Stimulated activated CD8-positive, alpha-beta memory T cell treated with anti-CD3 and anti-CD28 coated beads, Interleukin-7, amount 100 ng/mL, for 48 hours (primary cell): Measurements from ENCODE around the gene HACD2.
"Not testable (repeated sequence)": the region's sequence is repeated elsewhere in the genome, so short reads cannot be mapped to it uniquely, and the experiment has no call there.

ENCODE experiments used
- DNase-seq, 2 donors: peaks; one replicate each; pipeline ENCODE4 v3.0.0-alpha.2; 2020; ENCODE audit warnings: low read depth in 1 of 2; ENCODE audit errors: extremely low read depth in 1 of 2

Gene HACD2

DNA sequence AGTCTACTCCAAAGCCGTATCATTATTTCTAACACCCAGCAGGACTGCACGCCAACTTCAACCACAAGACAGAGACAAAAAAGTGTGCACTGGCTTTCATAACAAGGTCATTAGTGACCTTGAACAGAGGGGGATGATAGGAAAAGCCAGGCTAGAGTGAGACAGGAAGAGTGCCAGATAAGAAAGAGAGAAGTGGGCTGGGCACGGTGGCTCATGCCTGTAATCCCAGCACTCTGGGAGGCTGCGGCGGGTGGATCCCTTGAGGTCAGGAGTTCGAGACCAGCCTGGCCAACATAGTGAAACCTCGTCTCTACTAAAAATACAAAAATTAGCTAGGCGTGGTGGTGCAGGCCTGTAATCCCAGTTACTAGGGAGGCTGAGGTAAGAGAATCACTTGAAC, 97.8 kb downstream of the HACD2 start:
- not testable (repeated sequence) for DNase-seq

DNA sequence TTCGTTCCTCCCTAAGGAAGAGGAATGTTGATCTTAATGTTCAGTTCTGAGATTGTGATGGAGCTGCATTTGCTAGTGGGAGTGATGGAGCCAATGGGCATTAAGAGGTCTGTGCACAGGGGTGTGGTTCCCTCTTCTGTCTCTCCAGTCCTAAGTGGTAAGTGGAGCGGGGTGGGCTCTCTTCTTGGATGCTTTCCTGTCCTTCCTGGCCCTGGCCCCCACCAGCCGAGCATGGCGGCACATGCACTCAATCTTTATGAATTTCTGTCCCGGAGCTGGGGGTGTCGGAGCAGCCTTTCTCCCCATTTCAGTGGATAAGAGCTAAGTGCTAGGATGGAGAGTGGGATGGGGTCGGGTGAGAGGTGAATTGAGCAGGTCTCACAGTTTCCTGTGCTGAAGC, 98.4 kb downstream of the HACD2 start:
- no peak for DNase-seq

DNA sequence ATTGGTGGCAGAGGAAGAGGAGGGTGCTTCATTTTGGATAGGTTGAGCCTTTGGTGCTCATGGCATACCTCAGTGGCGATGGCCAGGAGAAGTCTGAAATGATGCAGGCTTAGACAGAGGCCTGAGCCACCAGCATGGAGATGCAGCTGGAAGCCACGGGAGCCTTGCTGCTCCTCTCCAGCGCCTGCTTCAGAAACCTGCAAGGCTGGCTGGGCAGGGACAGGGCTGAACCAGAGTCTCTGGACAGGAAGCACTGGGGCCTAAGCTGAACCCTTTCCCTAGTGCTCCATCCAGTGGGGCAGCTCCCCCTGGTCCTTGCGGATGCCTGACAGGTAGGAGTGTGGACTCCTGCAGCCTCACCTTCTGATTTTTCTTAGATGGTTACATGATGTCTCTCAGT, 99.3 kb downstream of the HACD2 start:
- DNase-seq = no peak

DNA sequence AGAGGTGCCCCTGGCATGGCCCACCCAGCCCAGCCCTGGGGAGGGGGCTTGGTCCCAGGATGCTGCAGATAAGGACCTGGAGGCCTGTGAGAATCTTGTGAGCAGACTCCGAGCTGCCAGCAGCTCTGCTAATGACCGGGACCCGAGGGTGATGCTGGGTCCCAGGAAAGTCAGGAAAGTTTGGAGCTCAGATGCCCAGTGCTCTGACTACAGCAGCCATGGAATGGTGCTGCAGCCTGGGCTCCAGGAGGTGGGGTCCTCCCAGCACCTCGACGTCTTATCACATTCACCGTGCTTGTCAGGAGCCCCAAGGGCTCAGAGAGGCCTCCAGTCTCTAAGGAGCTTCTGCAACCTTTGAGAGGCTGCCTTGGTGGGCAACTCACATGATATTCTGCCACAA, 101.7 kb downstream of the HACD2 start:
- DNase-seq = no peak

- DNase-seq = no peak
Observed at GRCh38 chr3:123481722-123482457, 103.0 kb downstream of the HACD2 start.

GRCh38 chr3:123481071-123481470, 103.8 kb downstream of the HACD2 start:
- no peak for DNase-seq

DNA sequence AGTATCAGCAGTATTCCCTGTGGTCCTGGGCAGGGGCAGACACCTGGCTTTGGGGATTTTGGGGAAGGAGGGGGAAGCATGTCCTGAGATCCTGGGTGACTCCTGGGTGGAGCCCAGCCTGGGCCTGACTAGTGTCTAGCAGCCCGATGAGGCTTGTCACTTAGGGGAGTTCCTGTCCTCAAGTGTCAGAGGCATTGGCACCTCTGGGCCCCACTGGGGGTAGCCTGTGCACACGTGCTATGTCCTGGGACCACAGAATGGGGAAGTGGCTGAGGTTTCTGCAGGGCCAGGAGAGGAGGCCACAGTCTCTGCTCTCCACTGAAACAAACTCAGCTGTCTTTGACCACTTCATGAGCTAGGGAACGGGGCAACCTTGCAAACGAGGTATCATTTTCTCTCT, 104.4 kb downstream of the HACD2 start:
- no peak for DNase-seq

DNA sequence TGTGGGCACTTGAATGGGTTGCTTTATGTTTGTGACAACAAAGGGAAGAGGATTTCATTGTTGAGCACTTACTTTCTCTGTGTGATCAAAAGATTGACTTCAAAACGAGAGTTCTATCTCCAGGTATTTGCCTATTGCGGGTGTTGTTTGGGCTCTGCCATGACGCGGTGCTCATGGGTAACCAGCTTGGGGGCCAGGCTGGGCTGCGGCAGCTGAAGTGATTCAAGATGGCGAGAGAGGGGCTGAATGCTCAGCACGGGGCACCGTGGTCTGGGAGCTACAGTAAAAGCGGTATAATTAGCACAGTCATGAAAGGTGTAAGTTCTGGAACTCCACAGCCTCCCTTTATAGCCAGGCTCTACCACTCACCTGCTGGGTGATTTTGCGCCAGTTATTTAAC, 105.0 kb downstream of the HACD2 start:
- DNase-seq = no peak

- no peak for DNase-seq
Observed at GRCh38 chr3:123478314-123478713, 106.5 kb downstream of the HACD2 start.

DNA sequence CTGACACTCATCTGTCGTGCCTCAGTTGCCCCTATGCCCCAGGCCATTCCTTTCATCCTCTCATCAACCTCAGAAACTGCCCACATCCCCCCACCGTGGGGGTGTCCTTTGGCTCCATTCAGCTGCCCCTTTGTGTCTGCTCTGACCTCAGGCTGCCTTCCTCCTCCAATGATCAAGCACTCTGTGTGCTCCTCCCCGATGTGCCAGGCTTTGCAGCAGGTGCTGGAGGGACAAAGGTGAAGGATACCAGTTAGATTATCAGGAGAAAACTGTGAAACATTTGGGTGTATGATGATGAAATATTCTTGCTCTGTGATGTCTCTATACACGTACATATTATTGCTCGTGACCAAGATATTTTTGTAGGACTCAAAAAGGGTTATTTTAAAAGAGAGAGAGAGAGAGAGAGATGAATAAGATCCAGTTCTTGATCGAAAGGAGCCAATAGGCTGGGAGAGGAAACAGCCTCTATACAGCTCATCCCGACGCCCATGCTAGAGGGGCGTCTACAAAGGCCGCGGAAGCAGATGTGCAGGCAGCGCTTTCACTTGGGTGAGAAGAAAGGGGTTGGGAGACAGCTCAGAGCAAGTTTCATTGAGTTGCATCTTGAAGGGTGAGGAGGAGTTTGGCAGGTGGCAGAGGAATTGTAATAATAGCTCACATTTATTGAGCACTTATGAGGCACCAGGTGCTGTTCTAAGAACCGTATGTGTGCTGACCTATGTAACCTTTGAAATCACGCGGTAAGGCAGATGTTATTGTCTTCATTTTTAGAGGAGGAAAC, 107.7 kb downstream of the HACD2 start:
- no peak for DNase-seq

GRCh38 chr3:123475786-123476185, 109.1 kb downstream of the HACD2 start:
- no peak for DNase-seq

DNA sequence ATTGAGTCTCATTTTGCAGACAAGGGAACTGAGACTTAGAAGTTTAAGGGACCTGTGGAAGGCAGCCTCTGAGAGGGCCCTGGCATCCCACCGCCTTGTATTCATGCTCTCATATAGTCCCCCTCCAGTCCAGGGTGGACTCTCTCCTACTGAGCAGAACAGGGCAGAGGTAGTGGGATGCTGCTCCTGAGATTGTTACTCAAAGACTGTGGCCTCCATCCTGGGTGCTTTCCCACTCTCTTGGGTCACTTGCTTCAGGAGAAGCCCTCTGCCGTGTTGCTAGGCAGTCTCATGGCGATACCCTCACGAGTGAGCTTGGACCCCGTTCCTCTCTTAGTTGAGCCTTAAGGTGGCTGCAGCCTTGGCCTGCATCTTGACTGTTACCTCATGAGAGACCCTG, 113.7 kb downstream of the HACD2 start:
- no peak for DNase-seq

GRCh38 chr3:123469323-123469995, 115.4 kb downstream of the HACD2 start:
- no peak for DNase-seq

GRCh38 chr3:123467046-123467445, 117.8 kb downstream of the HACD2 start:
- no peak for DNase-seq

DNA sequence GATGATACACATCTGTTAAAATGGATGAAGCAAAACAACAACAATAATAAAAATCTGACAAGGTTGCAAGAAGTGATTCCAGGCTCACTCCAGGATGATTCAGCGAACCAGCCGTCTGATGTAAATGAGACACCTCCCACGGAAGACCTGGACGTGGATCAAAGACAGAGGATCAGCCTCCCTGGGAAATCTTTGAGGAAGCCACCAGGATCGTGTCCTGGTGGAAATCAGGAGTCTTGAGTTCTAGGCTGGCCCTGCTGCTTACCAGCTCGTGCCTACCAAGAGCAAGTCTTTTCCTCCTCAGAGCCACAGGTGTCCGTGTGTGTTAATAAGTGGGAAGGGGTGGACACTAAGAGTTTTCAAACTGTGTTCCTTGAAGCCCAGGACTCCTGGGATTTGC, 120.6 kb downstream of the HACD2 start:
- no peak for DNase-seq

DNA sequence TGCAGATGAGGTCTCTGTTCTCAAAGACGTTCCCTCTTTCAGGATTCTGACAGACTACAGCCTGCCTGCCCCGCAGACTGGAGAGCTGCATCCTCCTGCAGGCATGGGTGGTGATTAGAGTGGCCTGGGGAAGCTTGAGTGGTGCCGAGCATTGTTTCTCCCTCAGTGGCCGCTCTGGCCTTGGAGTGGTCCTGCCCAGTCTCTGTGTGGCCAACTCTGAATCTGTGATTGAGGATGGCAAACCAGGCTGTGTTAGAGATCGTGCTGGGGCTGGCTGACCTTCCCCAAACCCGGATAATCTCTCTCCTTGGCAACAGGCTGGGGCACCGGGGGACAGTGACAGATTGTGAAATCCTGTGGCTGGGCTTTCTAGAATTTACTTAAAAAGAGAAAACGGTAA, 125.0 kb downstream of the HACD2 start:
- no peak for DNase-seq

GRCh38 chr3:123458255-123458654, 126.6 kb downstream of the HACD2 start:
- no peak for DNase-seq

- DNase-seq = no peak
Observed at GRCh38 chr3:123457841-123458240, 127.0 kb downstream of the HACD2 start.

GRCh38 chr3:123453675-123454074, 131.2 kb downstream of the HACD2 start:
- no peak for DNase-seq

GRCh38 chr3:123451186-123451585, 133.7 kb downstream of the HACD2 start:
- no peak for DNase-seq

GRCh38 chr3:123449997-123450604, 134.8 kb downstream of the HACD2 start:
- DNase-seq = no peak
